GM06990 (cell line): ENCODE measurements around the gene MGST1.

ENCODE experiments used
- DNase-seq: peaks from one replicate; pipeline ENCODE4 v3.0.0-alpha.2; 2011; ENCODE audit not compliant: insufficient read length; ENCODE audit errors: extremely low read depth
- H3K27me3 ChIP-seq: replicated peaks from 2 replicates; pipeline ENCODE4 v1.6.0; 2011; ENCODE audit warnings: low read length; ENCODE audit not compliant: control insufficient read depth, insufficient read depth
- H3K36me3 ChIP-seq: 2 replicates; pipeline ENCODE4 v1.5.1; 2011; ENCODE audit warnings: low read length; ENCODE audit not compliant: control insufficient read depth, insufficient read depth
- H3K4me3 ChIP-seq: replicated peaks from 2 replicates; pipeline ENCODE4 v1.5.1; 2011; ENCODE audit warnings: low read depth, mild to moderate bottlenecking, control low read depth, low read length
- CTCF ChIP-seq: IDR thresholded peaks from 2 replicates; pipeline ENCODE4 v1.5.1; 2011; ENCODE audit warnings: low read length, control low read depth, mild to moderate bottlenecking, inconsistent platforms; ENCODE audit not compliant: insufficient read depth, poor library complexity, severe bottlenecking

The MGST1 gene

GRCh38 chr12:16352481-16352880 is 5.0 kb downstream of the MGST1 start:
- Histone ChIP-seq H3K4me3 (no peak overlapping the region), H3K27me3 (no peaks in the 10 kb centered on the region), H3K36me3 (no peaks in the 10 kb centered on the region)
- no peak for DNase-seq
- no peak for TF ChIP-seq CTCF

GRCh38 chr12:16358878-16359277 is 11.4 kb downstream of the MGST1 start:
- Histone ChIP-seq H3K36me3 (no peaks in the 10 kb centered on the region), H3K4me3 (no peak overlapping the region), H3K27me3 (no peaks in the 10 kb centered on the region)
- no peak for TF ChIP-seq CTCF
- no peak for DNase-seq

GRCh38 chr12:16359512-16360491 is 12.4 kb downstream of the MGST1 start:
- Histone ChIP-seq H3K36me3 (no peaks in the 10 kb centered on the region), H3K4me3 (no peak overlapping the region), H3K27me3 (no peaks in the 10 kb centered on the region)
- TF ChIP-seq CTCF = peak; percentile 42
- no peak for DNase-seq

- no peaks in the 10 kb centered on the region for H3K36me3 ChIP-seq
- DNase-seq = no peak
- TF ChIP-seq CTCF = no peak
These were observed 13.8 kb downstream of the MGST1 start for GRCh38 chr12:16361142-16361783.

GRCh38 chr12:16362550-16362949 is 15.1 kb downstream of the MGST1 start:
- Histone ChIP-seq H3K4me3 (no peak overlapping the region), H3K27me3 (no peaks in the 10 kb centered on the region), H3K36me3 (no peaks in the 10 kb centered on the region)
- no peak for DNase-seq
- TF ChIP-seq CTCF = no peak

More at GRCh38 chr12:16361142-16361783, 13.8 kb downstream of the MGST1 start:
- Histone ChIP-seq H3K27me3 (no peaks in the 10 kb centered on the region), H3K4me3 (no peak overlapping the region)
